ENCODE data around the gene ZNF462. TPM values are rescaled to one million over a fixed set of nuclear protein-coding genes. Genes with fewer than 3 reads are reported as not detected.

Gene ZNF462
- total RNA-seq, 1 donor: 0.42 TPM

DNA sequence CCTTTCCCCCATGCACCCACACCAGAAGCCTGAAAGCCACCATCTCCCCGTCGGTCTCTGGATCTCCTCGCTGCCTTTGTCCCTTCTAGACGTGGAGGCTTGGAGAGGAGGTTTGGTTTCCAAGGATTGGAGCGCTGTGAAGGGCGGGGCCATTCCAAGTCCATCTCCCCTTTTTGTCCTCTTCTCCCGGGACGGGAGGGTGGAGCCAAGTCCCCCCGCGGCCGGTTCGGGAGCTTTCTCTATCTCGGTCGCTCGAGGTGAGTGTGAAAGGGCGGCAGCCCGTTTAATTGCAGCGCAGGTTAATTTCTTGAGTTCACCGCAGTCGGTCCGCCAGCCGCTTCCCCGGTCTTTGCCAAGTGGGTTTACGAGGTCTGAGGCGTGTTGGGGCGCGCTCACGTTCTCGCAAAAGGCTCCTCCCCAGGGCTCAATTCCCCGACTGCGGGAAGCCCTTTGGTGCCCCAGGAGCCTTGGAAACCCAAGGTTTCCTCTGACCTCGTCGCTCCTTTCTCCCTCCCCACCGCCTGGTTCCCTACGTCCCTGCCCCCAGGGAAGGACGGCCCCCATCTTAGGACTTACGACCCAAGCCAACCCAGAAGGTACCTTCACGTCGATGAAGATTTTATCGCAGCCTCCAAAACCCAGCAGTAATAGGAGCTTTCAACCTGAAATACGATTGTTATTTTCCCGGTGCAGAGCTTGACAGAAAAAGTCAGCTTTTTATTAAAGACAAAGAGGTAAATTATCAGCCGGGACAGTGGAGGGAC, 2.8 kb upstream of the ZNF462 start:
- H3K4me3 ChIP-seq (ENCODE audit: low read length): no peak overlapping the region
- peaks cover 39% of the 10 kb centered on the region for H3K4me1 ChIP-seq (ENCODE audit: insufficient read depth, low read length)
- H3K9me3 ChIP-seq (ENCODE audit: low read depth, low read length): no peaks in the 10 kb centered on the region
- H3K27me3 ChIP-seq (ENCODE audit: insufficient read depth, low read length): peaks cover 77% of the 10 kb centered on the region

DNA sequence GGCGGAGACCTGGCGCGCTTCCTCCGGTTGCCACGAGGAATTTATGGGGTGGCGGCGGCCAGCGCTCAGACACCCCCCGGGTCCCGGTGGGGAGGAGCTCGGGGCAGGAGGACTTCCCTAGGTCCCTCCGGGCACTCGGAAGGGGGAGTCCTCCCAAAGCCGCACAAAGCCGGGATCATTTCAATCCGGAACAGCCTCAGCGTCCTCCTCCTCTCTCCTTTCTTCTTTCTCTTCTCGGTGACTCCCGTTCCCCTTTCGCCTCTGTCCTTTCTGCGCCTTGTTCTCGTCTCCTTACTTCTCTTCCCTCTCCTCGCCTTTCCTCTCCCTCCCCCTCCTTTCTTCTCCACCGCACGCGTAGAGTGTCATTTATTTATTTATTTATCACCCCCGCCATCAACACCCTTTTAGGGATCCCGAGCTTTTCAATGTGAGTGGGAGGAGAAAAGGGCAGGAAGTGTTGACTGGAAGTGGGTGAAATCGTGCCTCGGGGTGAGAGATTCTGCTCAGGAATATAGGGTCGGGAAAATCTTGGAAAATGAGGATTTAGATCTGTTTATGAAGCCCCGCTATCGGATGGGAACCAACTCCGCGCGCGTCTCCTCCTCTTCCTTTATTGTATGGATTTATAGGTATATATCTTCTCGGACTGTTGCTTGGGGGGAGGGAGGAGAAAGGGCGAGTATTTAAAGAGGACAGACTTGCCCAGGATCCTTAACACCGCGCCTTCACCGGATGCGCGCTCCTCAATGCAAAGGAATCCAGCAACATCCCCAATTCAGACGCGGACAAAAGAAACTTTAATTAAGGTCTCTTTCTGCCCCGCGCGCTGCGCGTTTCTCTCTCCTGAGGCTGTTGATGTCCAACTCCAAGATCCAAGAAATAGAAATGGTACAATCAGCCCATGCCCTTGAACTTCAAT, 2.0 kb upstream of the ZNF462 start:
- no peaks in the 10 kb centered on the region for H3K9me3 ChIP-seq (ENCODE audit: low read depth, low read length)
- peaks cover 39% of the 10 kb centered on the region for H3K4me1 ChIP-seq (ENCODE audit: insufficient read depth, low read length)
- H3K4me3 ChIP-seq (ENCODE audit: low read length): no peak overlapping the region
- peaks cover 77% of the 10 kb centered on the region for H3K27me3 ChIP-seq (ENCODE audit: insufficient read depth, low read length)

DNA sequence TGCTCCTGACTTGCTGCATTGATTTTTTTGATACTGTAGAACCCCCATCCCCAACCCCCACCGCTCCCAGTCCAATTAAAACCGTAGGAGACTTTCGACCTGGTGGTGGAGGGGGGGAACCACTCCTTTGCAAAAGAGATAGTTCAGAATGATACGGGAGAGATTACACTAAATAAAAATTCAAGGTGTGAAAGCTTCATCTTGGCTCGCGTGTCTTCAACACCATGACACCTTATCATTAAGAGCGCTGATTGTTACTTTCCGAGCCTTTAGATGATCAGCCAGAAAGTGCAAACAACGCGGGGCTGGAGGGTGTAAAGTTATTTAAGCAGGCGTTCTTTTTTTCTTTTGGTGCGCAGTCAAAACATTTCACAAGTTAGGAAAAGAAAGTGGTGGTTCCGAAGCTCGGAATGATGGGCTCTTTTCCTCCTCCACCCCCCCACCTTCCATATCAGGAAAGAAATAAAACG, 1.3 kb upstream of the ZNF462 start:
- H3K4me3 ChIP-seq (ENCODE audit: low read length): no peak overlapping the region
- peaks cover 39% of the 10 kb centered on the region for H3K4me1 ChIP-seq (ENCODE audit: insufficient read depth, low read length)
- H3K27me3 ChIP-seq (ENCODE audit: insufficient read depth, low read length): peaks cover 77% of the 10 kb centered on the region
- no peaks in the 10 kb centered on the region for H3K9me3 ChIP-seq (ENCODE audit: low read depth, low read length)

DNA sequence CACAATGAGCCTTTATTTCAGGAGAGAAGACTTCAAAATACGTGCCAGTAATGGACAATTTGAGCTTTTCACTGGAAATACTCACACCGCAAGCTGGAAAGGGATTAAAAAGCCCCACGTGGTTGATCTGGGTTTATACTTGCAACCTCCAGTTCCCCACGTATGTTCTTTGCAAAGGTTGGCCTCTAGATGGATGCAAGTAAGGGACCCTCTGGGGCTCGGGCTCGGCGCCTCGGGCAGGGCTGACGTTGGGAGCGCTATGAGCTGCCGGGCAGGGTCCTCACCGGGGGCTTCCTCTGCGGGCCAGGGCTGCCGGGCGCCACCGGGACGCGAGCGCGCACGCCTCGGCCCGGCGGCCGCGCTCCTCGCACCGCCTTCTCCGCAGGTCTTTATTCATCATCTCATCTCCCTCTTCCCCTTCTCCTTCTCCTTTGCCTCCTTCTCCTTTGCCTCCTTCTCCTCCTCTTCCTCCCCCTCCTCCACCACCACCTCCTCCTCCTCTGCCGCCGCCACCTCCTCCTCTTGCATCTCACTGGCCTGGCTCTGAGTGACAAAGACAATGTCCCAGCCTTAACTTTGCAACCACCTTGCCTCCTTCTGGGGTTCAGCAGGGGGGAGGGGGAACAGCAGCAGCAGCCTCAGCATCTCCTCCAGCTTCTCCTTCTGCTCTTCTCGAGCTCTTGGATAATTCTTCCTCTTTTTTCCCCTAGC, 701 bp upstream of the ZNF462 start:
- Histone ChIP-seq H3K4me3 (ENCODE audit: low read length) (no peak overlapping the region), H3K27me3 (ENCODE audit: insufficient read depth, low read length) (peaks cover 74% of the 10 kb centered on the region), H3K9me3 (ENCODE audit: low read depth, low read length) (no peaks in the 10 kb centered on the region), H3K4me1 (ENCODE audit: insufficient read depth, low read length) (peaks cover 39% of the 10 kb centered on the region)

DNA sequence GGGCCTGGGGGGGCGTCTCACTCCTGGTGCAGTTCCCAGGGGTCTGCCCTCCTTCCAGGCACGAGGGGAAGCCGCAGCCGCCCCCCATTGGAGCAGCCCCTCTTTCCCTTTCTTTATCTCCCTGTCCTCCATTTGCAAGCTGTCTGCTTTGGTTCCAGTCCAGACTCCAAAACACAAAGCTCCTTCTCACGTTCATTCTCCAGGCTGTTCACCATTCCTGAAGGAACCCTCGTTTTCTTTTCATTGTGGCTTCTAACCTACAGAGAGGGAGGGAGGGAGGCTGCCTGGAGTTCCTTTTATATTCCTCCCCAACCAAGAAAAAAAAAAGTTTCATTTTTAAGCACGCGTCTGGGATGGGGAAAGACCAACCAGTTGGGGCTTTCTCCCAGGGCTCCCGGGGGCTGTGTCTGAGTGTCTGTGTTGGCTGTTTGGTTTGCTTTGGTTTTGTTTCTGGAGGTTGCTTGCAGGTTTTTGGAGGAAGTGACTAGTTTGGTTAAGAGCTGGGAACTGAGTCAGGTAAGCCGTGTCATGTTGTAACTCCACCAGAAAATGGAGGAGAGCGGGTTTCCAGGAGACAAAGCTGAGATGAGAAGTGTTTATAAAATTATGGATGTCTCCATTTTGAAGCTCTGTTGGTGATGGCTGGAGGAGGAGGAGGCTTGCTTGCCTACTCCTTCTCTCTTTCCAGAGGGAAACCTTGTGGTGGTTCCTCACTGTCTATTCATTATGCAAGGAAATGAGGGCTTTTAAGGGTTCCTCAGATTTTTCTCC, 1.6 kb downstream of the ZNF462 start:
- Histone ChIP-seq H3K4me1 (ENCODE audit: insufficient read depth, low read length) (peaks cover 39% of the 10 kb centered on the region), H3K9me3 (ENCODE audit: low read depth, low read length) (no peaks in the 10 kb centered on the region), H3K4me3 (ENCODE audit: low read length) (no peak overlapping the region), H3K27me3 (ENCODE audit: insufficient read depth, low read length) (peaks cover 57% of the 10 kb centered on the region)

DNA sequence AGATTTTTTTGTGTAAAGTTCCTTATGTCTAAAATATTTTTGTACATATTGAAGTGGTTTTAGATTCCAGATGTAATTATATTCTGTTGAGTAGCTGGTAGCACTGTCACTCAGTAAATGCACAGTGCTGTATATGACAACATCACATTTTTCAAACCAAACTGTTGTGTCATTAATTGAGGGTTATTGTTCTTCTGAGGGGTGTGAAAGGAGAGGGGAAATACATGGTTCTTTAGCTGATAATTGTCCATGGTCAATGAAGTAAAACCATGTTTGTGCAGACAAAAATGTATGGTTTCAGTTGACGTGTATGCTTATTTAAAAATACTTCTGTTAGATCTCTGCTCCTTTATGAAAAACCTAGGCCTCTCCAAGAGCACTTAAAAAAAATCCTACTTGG, 3.3 kb downstream of the ZNF462 start:
- no peaks in the 10 kb centered on the region for H3K9me3 ChIP-seq (ENCODE audit: low read depth, low read length)
- peaks cover 25% of the 10 kb centered on the region for H3K4me1 ChIP-seq (ENCODE audit: insufficient read depth, low read length)
- peaks cover 40% of the 10 kb centered on the region for H3K27me3 ChIP-seq (ENCODE audit: insufficient read depth, low read length)
- H3K4me3 ChIP-seq (ENCODE audit: low read length): no peak overlapping the region

DNA sequence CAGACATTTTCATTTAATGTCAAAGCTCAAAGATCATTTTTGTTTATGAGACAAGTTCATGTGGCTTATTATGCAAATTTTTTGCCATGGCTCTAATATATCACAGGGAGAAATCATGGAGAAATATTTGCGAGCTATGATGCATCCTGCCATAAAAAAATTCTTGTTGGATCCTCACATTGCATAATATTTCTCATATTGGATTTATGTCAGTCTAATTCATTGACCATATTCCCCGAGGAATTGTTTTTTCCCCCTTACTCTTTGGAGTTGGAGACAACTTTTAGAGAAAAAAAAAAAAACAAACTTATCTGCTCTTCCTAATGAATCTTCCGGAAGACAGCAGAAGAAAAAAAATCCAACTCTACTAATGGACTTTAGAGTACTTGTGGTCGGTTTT, 4.3 kb downstream of the ZNF462 start:
- Histone ChIP-seq H3K9me3 (ENCODE audit: low read depth, low read length) (no peaks in the 10 kb centered on the region), H3K4me3 (ENCODE audit: low read length) (no peak overlapping the region), H3K27me3 (ENCODE audit: insufficient read depth, low read length) (peaks cover 30% of the 10 kb centered on the region)

DNA sequence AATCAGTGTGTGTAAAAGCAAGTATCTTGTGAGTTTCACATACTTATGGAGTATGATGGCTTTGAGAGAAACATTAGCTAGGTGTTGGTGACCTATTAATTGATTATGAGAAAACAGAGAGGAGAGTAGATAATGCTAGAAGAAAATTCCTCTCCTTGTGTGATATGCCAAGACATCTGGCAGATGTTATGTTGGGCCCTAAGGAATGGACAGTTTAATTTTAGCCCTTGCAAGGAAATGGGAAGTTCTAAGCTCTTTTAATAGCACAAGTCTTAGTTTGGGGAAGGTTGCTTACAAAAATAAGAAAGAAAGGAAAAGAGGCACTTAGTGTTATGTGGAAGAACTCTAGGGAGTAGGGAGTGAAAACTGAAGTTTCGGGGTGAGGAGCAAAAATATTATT, 5.1 kb downstream of the ZNF462 start:
- H3K27me3 ChIP-seq (ENCODE audit: insufficient read depth, low read length): peaks cover 22% of the 10 kb centered on the region
- no peaks in the 10 kb centered on the region for H3K9me3 ChIP-seq (ENCODE audit: low read depth, low read length)
- peaks cover 7% of the 10 kb centered on the region for H3K4me1 ChIP-seq (ENCODE audit: insufficient read depth, low read length)
- no peak overlapping the region for H3K4me3 ChIP-seq (ENCODE audit: low read length)

More for the DNA sequence above, 4.3 kb downstream of the ZNF462 start:
- peaks cover 15% of the 10 kb centered on the region for H3K4me1 ChIP-seq (ENCODE audit: insufficient read depth, low read length)

DNA sequence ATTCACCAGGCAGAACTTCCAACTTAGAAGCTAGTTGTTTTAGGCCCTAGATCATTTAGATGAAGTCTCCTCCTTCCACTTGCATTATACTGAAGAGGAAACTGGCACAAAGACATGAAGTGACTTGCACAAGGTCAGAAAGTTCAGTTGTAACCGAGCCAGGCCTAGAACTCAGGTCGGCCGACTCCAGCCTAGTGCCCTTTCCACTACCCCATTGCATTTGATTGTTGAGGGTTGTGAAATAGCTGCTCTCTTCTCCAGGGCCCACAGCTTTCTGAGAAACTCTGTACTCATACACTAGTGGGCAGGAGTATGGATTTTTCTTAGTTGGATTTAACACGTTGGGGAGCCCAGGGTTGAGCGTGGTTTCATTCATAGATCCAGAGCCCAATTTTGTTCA, 5.6 kb downstream of the ZNF462 start:
- H3K4me3 ChIP-seq (ENCODE audit: low read length): no peak overlapping the region
- H3K27me3 ChIP-seq (ENCODE audit: insufficient read depth, low read length): peaks cover 19% of the 10 kb centered on the region
- H3K4me1 ChIP-seq (ENCODE audit: insufficient read depth, low read length): peaks cover 2% of the 10 kb centered on the region
- no peaks in the 10 kb centered on the region for H3K9me3 ChIP-seq (ENCODE audit: low read depth, low read length)

DNA sequence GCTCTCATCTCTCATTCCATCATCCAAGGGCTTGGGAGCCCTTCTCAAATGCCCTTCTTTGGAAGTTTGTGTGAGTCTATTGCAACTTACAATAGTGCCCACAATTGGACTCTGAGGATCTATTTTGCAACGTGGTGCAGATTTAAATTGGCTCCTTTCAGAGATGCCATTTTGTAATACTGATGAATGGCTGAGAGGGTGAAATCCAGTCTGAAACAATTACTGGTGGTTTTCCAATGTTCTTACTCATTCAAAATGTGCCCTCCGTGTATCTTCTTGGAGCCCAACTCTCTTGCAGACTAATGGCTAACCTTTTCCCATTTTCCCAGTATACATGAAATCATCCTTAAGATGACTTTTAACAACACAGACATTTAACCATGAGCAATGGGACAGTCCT, 6.1 kb downstream of the ZNF462 start:
- Histone ChIP-seq H3K4me1 (ENCODE audit: insufficient read depth, low read length) (no peaks in the 10 kb centered on the region), H3K4me3 (ENCODE audit: low read length) (no peak overlapping the region), H3K27me3 (ENCODE audit: insufficient read depth, low read length) (peaks cover 15% of the 10 kb centered on the region)

DNA sequence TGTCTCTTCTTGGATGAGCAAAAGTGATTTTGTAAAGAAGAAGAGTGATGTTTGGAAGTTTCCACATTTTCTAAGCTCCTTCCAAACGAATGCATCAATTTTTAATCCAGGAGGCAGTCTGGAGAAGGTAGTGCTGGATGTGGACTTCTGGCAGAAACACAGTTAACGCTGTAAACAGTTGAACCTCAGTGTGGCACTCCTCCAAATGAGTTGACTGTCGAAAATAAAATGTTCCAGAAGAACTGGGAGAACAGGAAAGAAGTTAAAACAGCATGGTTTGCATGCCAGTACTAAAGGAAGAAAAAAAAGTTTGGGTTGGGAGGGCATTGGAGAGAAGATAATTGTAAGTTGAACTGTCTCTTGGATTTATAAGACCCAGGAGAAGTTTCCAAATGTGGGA, 6.5 kb downstream of the ZNF462 start:
- Histone ChIP-seq H3K9me3 (ENCODE audit: low read depth, low read length) (no peaks in the 10 kb centered on the region), H3K27me3 (ENCODE audit: insufficient read depth, low read length) (peaks cover 10% of the 10 kb centered on the region), H3K4me3 (ENCODE audit: low read length) (no peak overlapping the region), H3K4me1 (ENCODE audit: insufficient read depth, low read length) (no peaks in the 10 kb centered on the region)

More for the DNA sequence above, 6.1 kb downstream of the ZNF462 start:
- H3K9me3 ChIP-seq (ENCODE audit: low read depth, low read length): no peaks in the 10 kb centered on the region

DNA sequence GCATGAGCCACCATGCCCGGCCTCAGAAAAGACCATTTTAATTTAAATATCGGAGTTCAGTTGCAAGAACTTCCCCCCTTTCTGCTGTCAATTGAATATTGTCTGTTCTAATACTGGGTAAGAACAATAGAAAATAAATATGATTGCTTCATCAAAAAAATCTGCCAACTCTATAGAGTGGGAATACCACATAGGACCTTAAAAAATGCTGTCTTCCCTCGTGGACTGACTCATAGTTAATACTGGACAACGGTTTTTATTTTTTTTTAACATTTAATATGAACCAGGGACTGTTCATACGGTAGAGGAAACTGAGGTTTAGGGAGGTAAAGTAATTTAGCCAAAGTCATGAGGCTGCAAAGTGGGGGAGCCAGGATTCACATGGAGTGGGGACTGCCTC, 9.7 kb downstream of the ZNF462 start:
- Histone ChIP-seq H3K4me1 (ENCODE audit: insufficient read depth, low read length) (no peaks in the 10 kb centered on the region), H3K27me3 (ENCODE audit: insufficient read depth, low read length) (no peaks in the 10 kb centered on the region), H3K4me3 (ENCODE audit: low read length) (no peak overlapping the region), H3K9me3 (ENCODE audit: low read depth, low read length) (no peaks in the 10 kb centered on the region)

DNA sequence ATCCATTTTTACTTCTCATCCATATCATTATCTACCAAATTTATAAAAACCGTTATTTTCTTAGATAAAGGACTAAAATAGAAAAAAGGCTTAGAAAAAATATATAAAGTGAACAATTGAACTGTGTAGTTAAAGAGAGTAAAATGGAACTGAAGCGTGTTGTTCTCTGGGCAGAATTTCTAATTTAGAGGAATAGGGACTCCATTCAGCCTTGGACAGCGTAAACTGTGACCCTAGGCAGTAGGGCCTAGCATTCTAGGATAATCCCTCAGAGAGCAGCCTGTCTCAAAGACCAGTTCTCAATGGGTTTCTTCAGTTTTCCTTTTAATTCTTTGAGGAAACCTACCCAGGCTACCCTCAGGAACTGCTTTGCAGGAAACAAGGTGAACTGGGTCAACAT, 11.1 kb downstream of the ZNF462 start:
- H3K9me3 ChIP-seq (ENCODE audit: low read depth, low read length): no peaks in the 10 kb centered on the region
- H3K27me3 ChIP-seq (ENCODE audit: insufficient read depth, low read length): no peaks in the 10 kb centered on the region
- no peak overlapping the region for H3K4me3 ChIP-seq (ENCODE audit: low read length)
- H3K4me1 ChIP-seq (ENCODE audit: insufficient read depth, low read length): no peaks in the 10 kb centered on the region

DNA sequence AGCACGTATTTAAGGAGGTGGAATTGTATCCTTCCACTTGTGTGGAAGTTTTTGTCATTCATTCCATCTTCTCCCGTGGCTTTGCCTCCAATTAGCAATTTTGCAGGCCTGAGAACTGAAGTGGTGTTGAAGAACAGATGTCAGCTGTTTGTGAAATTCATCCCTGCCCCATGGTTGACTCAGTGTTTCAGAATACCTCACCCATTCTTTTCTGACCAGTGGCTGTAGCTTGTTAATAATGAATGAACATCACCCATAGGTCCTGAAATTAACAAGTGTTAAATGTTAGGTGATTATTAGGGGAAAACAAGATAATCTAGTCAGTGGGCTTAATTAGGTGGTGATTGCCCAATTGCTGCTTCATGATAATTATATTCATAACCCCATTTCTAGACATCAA, 11.7 kb downstream of the ZNF462 start:
- Histone ChIP-seq H3K4me1 (ENCODE audit: insufficient read depth, low read length) (no peaks in the 10 kb centered on the region), H3K9me3 (ENCODE audit: low read depth, low read length) (no peaks in the 10 kb centered on the region), H3K27me3 (ENCODE audit: insufficient read depth, low read length) (no peaks in the 10 kb centered on the region), H3K4me3 (ENCODE audit: low read length) (no peak overlapping the region)
